Breast epithelium (tissue), 3 donors: ENCODE results near the gene OR2Y1.

Experiments used
- CTCF ChIP-seq, 3 donors: fragments of 450-650 bp; IDR thresholded peaks; one replicate each; pipeline ENCODE4 v1.5.1; 2016 to 2017; ENCODE audit warnings: antibody characterized with exemption in 3 of 3, mild to moderate bottlenecking in 3 of 3, moderate library complexity in 3 of 3
- POLR2AphosphoS5 ChIP-seq, 3 donors: sonication (generic); formaldehyde crosslinking; IDR thresholded peaks; one replicate each; pipeline ENCODE4 v1.6.1; 2017; ENCODE audit warnings: antibody characterized with exemption in 3 of 3

GRCh38 chr5:180723936-180724335 lies 15.9 kb downstream of the OR2Y1 start:
- TF ChIP-seq POLR2AphosphoS5 (IDR thresholded peaks at IDR 0.05) (no peak), CTCF (IDR thresholded peaks at IDR 0.05) (no peak)
